GM21723 (cell line): ENCODE measurements around the gene G0S2.

ENCODE experiments used
- ATAC-seq: cut with Tn5 transposase; IDR thresholded peaks from one replicate; pipeline ENCODE4 v1.9.1; 2021; ENCODE audit warnings: mild to moderate bottlenecking, moderate library complexity; ENCODE audit not compliant: unreplicated experiment

G0S2 gene

GRCh38 chr1:209674957-209675564 lies at the start of gene G0S2:
TSS of gene G0S2 (plus strand) at chr1:209675412. CDS start at chr1:209675685, 273 bp downstream.
- ATAC-seq: no peak

GRCh38 chr1:209625791-209626285 lies 49.4 kb upstream of the G0S2 start:
- no peak for ATAC-seq

GRCh38 chr1:209626346-209627026 lies 48.7 kb upstream of the G0S2 start:
- no peak for ATAC-seq

- ATAC-seq: peak; percentile 22
These were observed 48.0 kb upstream of the G0S2 start for GRCh38 chr1:209627027-209627731.

- ATAC-seq: peak; percentile 85
These were observed 47.4 kb upstream of the G0S2 start for GRCh38 chr1:209627732-209628196.

- no peak for ATAC-seq
These were observed 46.5 kb upstream of the G0S2 start for GRCh38 chr1:209628618-209629299.

GRCh38 chr1:209629621-209630382 lies 45.4 kb upstream of the G0S2 start:
- no peak for ATAC-seq

- no peak for ATAC-seq
These were observed 44.6 kb upstream of the G0S2 start for GRCh38 chr1:209630383-209631225.

GRCh38 chr1:209633335-209633997 lies 41.7 kb upstream of the G0S2 start:
- ATAC-seq: no peak

GRCh38 chr1:209634005-209634737 lies 41.0 kb upstream of the G0S2 start:
- no peak for ATAC-seq

- no peak for ATAC-seq
These were observed 39.4 kb upstream of the G0S2 start for GRCh38 chr1:209635850-209636249.

- no peak for ATAC-seq
These were observed 33.4 kb upstream of the G0S2 start for GRCh38 chr1:209641832-209642172.

GRCh38 chr1:209642816-209643215 lies 32.4 kb upstream of the G0S2 start:
- no peak for ATAC-seq

GRCh38 chr1:209643285-209644020 lies 31.8 kb upstream of the G0S2 start:
- ATAC-seq: no peak

- no peak for ATAC-seq
These were observed 29.4 kb upstream of the G0S2 start for GRCh38 chr1:209645574-209646452.

GRCh38 chr1:209646558-209646957 lies 28.7 kb upstream of the G0S2 start:
- ATAC-seq: no peak

GRCh38 chr1:209647156-209647555 lies 28.1 kb upstream of the G0S2 start:
- no peak for ATAC-seq
